Prostate gland (tissue), 2 donors: Measurements from ENCODE around the gene TM9SF4.

ENCODE experiments used
- POLR2A ChIP-seq: fragments of 450-650 bp; IDR thresholded peaks from one replicate; pipeline ENCODE4 v1.6.1; 2016; ENCODE audit warnings: antibody characterized with exemption, mild to moderate bottlenecking
- TF ChIP-seq, protein P1 (sequence below), 4 experiments: fragments of 200-600 bp in 2 of 4; fragments of 450-650 bp in 2 of 4; sonication (generic) in 2 of 4; IDR thresholded peaks; 1 replicate in 3 of 4; 2 replicates in 1 of 4; pipeline ENCODE4 v1.5.1; 2016 to 2019; ENCODE audit warnings: antibody characterized with exemption in 4 of 4, mild to moderate bottlenecking in 2 of 4, moderate library complexity in 2 of 4

DNA sequence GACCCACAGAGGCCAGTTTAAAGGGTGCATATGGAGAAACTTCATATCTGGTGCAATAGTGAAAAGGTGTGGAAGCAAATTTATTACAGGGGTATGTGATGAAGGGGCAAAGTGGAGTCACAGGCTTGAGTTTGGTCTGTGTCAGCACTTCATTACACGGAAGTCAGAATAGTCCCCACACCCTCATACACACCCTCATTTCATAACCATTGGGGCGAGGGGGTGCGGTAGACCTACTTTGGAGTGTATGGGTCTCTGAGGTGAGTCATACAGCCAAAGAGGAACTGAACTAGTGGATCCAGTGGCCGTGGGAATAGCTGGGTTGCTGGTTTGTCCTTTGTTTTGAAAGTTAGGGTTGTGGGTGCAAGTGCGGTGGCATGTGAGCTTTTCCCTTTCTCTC lies 3.3 kb downstream of the TM9SF4 start:
- TF ChIP-seq, protein P1, sequence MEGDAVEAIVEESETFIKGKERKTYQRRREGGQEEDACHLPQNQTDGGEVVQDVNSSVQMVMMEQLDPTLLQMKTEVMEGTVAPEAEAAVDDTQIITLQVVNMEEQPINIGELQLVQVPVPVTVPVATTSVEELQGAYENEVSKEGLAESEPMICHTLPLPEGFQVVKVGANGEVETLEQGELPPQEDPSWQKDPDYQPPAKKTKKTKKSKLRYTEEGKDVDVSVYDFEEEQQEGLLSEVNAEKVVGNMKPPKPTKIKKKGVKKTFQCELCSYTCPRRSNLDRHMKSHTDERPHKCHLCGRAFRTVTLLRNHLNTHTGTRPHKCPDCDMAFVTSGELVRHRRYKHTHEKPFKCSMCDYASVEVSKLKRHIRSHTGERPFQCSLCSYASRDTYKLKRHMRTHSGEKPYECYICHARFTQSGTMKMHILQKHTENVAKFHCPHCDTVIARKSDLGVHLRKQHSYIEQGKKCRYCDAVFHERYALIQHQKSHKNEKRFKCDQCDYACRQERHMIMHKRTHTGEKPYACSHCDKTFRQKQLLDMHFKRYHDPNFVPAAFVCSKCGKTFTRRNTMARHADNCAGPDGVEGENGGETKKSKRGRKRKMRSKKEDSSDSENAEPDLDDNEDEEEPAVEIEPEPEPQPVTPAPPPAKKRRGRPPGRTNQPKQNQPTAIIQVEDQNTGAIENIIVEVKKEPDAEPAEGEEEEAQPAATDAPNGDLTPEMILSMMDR (IDR thresholded peaks at IDR 0.05) = no peak
- TF ChIP-seq POLR2A = no peak
